BLaER1 (cell line): ENCODE results near the gene WFIKKN2.

Source experiments
- H3K27ac ChIP-seq: shearing (Covaris generic); formaldehyde crosslinking; 2 replicates; pipeline ENCODE4 v1.8.1; 2022
- H3K27me3 ChIP-seq: shearing (Covaris generic); formaldehyde crosslinking; 2 replicates; pipeline ENCODE4 v1.8.1; 2022
- H3K36me3 ChIP-seq: shearing (Covaris generic); formaldehyde crosslinking; 2 replicates; pipeline ENCODE4 v1.8.1; 2022
- H3K4me1 ChIP-seq: shearing (Covaris generic); formaldehyde crosslinking; 2 replicates; pipeline ENCODE4 v1.8.1; 2022
- H3K4me2 ChIP-seq: shearing (Covaris generic); formaldehyde crosslinking; 2 replicates; pipeline ENCODE4 v1.8.1; 2022
- H3K4me3 ChIP-seq: shearing (Covaris generic); formaldehyde crosslinking; 2 replicates; pipeline ENCODE4 v1.8.1; 2022
- H3K9ac ChIP-seq: shearing (Covaris generic); formaldehyde crosslinking; 2 replicates; pipeline ENCODE4 v1.8.1; 2022
- H3K9me3 ChIP-seq: shearing (Covaris generic); formaldehyde crosslinking; 2 replicates; pipeline ENCODE4 v1.8.1; 2022
- H4K20me1 ChIP-seq: shearing (Covaris generic); formaldehyde crosslinking; 2 replicates; pipeline ENCODE4 v1.8.1; 2022
- Cebpa-rat ChIP-seq: shearing (Covaris generic); IDR thresholded peaks from 2 replicates; pipeline ENCODE4 v1.8.1; 2022

Gene WFIKKN2

GRCh38 chr17:50883850-50884438 lies 48.6 kb downstream of the WFIKKN2 start:
- TF ChIP-seq Cebpa-rat = no peak
- Histone ChIP-seq H3K36me3 (no peaks in the 10 kb centered on the region), H3K27me3 (no peaks in the 10 kb centered on the region), H3K27ac (no peak overlapping the region), H3K9ac (no peak overlapping the region), H4K20me1 (no peaks in the 10 kb centered on the region), H3K4me1 (peaks cover 15% of the 10 kb centered on the region), H3K4me3 (no peak overlapping the region), H3K4me2 (peak overlapping the region; percentile 5; the same call in 1 of the 2 replicates), H3K9me3 (peaks cover 13% of the 10 kb centered on the region)

- no peaks in the 10 kb centered on the region for H3K36me3 ChIP-seq
- no peak overlapping the region for H3K9ac ChIP-seq
- no peak overlapping the region for H3K27ac ChIP-seq
- H3K4me1 ChIP-seq = peaks cover 15% of the 10 kb centered on the region
- no peaks in the 10 kb centered on the region for H3K27me3 ChIP-seq
- TF ChIP-seq Cebpa-rat = no peak
- H4K20me1 ChIP-seq = no peaks in the 10 kb centered on the region
- H3K4me3 ChIP-seq = no peak overlapping the region
- H3K4me2 ChIP-seq = 0 out of 2 replicates have a peak overlapping the region, but pooled peaks have one; percentile 5
- H3K9me3 ChIP-seq = peaks cover 6% of the 10 kb centered on the region
Observed at GRCh38 chr17:50884439-50885311, 49.3 kb downstream of the WFIKKN2 start.

GRCh38 chr17:50887705-50888245 lies 52.4 kb downstream of the WFIKKN2 start:
- peaks cover 15% of the 10 kb centered on the region for H3K4me1 ChIP-seq
- H3K4me2 ChIP-seq = no peak overlapping the region
- H3K27me3 ChIP-seq = no peaks in the 10 kb centered on the region

DNA sequence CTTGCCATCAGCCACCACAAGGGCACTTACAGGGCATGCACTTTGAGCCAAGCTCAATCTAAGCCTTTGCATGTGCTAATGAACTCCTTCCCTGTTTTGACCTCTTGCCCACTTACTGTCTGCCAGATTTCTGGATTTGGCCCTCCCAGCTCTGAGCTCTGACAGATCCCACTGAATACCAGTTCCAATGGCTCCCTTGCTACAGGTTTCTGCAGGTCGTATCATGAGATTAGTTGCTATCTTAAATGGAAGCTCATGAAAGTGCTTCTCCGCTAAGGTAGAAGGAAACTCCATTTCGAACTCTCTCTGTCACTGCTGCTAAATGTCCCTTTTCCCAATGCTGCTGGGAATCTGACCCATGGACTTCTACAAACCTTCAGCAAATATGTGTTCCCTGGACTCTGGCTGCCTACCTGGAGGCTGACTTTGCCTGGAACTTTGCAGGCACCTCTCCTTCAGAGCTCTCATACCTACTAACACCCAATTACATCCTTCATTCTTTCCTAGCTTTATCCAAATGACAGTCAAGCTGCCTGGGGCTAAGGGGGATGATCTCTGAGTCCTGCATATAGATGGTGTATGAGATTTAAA lies 54.2 kb downstream of the WFIKKN2 start:
- Histone ChIP-seq H3K9me3 (no peaks in the 10 kb centered on the region), H4K20me1 (no peaks in the 10 kb centered on the region), H3K27me3 (no peaks in the 10 kb centered on the region), H3K27ac (no peak overlapping the region), H3K9ac (no peak overlapping the region), H3K4me3 (no peak overlapping the region), H3K4me1 (0 out of 2 replicates have a peak, but pooled peaks cover 3% of the 10 kb centered on the region), H3K36me3 (no peaks in the 10 kb centered on the region), H3K4me2 (no peak overlapping the region)
- TF ChIP-seq Cebpa-rat = no peak

More at GRCh38 chr17:50887705-50888245, 52.4 kb downstream of the WFIKKN2 start:
- Histone ChIP-seq H3K27ac (no peak overlapping the region), H3K9me3 (no peaks in the 10 kb centered on the region), H3K4me3 (no peak overlapping the region), H4K20me1 (no peaks in the 10 kb centered on the region), H3K9ac (no peak overlapping the region), H3K36me3 (no peaks in the 10 kb centered on the region)
- TF ChIP-seq Cebpa-rat = no peak

GRCh38 chr17:50890675-50891516 lies 55.5 kb downstream of the WFIKKN2 start:
- no peaks in the 10 kb centered on the region for H3K4me1 ChIP-seq
- no peak overlapping the region for H3K9ac ChIP-seq
- no peaks in the 10 kb centered on the region for H3K36me3 ChIP-seq
- H4K20me1 ChIP-seq = no peaks in the 10 kb centered on the region
- TF ChIP-seq Cebpa-rat = no peak
- H3K27ac ChIP-seq = no peak overlapping the region
- no peaks in the 10 kb centered on the region for H3K9me3 ChIP-seq
- no peak overlapping the region for H3K4me2 ChIP-seq
- H3K4me3 ChIP-seq = no peak overlapping the region
- H3K27me3 ChIP-seq = no peaks in the 10 kb centered on the region

DNA sequence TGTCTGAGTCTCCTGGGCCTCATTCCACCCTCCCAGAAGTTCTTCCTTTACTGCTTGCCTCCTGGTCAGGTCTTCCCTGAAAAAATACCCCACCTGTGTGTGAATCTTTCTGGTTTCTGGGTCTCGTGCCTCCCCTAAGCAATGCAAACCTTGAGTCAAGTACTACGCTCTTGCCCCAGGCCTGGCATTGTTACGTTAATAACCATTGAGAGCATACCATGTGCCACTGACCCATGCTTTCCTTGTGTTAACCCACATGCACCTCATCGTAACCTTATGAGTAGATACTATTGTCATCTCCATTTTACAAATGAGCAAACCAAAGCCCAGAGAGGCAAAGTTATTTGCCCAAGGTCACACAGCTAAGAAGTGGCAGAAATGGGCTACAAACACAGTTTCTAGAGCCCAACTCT lies 56.2 kb downstream of the WFIKKN2 start:
- Histone ChIP-seq H3K4me2 (no peak overlapping the region), H3K36me3 (no peaks in the 10 kb centered on the region), H3K9me3 (no peaks in the 10 kb centered on the region), H3K9ac (no peak overlapping the region), H3K4me1 (no peaks in the 10 kb centered on the region), H3K4me3 (no peak overlapping the region), H4K20me1 (no peaks in the 10 kb centered on the region), H3K27me3 (no peaks in the 10 kb centered on the region), H3K27ac (no peak overlapping the region)
- no peak for TF ChIP-seq Cebpa-rat
